ENCODE results near the gene ETV4.

DNA sequence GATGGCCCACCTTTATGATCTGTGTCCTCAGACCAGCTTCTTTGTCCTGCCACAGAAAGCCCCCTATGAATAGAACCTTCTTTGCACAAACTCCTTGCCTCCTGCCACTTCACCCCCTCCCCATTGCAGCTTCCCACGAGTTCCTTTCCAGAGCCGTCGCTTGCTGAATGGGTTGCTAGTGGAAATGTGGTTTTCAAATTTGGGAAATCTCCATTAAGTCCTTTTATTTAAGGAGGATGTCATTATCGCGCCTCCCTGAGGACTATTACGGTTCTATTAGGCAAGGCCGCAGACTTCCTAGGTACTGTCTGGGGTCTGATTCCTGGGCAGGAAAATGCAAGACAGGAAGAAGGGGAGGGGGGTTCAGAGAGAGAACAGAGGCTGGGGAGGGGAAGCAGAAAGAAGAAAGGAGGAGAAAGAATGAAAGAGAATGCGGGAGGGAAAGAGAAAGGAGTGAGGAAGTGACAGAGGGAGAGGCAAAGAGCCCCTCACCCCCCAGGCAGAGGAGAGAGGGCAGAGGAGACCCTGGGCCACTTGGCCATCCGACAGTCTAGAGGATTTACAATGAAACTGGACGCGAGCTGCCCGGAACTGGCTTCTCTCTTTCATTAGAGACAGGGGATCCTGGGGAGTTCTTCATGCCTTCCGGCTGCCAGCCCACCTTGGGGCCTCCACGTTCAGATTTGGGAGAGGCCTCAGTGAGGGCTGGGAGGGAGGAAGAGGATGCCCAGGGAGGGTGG is 31.7 kb upstream of the ETV4 start:
- TF ChIP-seq FOXM1 (IDR thresholded peaks at IDR 0.05; ENCODE audit: borderline replicate concordance) = no peak
- TF ChIP-seq ELF4 (IDR thresholded peaks at IDR 0.05) = no peak
- TF ChIP-seq SP1 (IDR thresholded peaks at IDR 0.05) = no peak
- no peak for TF ChIP-seq NFRKB (IDR thresholded peaks at IDR 0.05)
- TF ChIP-seq ZNF384 (IDR thresholded peaks at IDR 0.05) = no peak
- TF ChIP-seq FOXK2 (IDR thresholded peaks at IDR 0.05) = no peak
- TF ChIP-seq BHLHE40 (IDR thresholded peaks at IDR 0.05; ENCODE audit: borderline replicate concordance) = no peak
- no peak for TF ChIP-seq ARNT (IDR thresholded peaks at IDR 0.05)
- no peak for TF ChIP-seq L3MBTL2 (conservative IDR thresholded peaks at IDR 0.05)
- no peak for TF ChIP-seq TARDBP (IDR thresholded peaks at IDR 0.05)
